ENCODE data around the gene NADSYN1. TPM values are rescaled to one million over a fixed set of nuclear protein-coding genes. Genes with fewer than 3 reads are reported as not detected.

NADSYN1 gene
- total and polyA plus RNA-seq, 2 experiments from 2014 or later = 35.6 to 54.9 TPM

DNA sequence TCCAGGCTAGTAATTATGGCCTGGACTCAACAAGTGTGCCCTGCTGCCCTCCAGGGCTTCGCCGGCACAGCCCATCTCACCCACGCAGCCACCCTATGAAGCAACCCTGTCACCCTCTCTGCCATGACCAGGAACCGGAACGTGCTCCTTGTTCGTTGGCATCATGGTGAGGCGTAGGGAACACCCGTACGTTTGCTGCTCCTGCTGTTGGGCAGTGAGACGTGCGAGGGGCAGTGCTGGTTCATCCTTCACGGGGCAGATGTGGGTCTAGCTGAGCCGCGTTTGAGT lies 20.7 kb downstream of the NADSYN1 start (continued):
- TF ChIP-seq, protein P1, sequence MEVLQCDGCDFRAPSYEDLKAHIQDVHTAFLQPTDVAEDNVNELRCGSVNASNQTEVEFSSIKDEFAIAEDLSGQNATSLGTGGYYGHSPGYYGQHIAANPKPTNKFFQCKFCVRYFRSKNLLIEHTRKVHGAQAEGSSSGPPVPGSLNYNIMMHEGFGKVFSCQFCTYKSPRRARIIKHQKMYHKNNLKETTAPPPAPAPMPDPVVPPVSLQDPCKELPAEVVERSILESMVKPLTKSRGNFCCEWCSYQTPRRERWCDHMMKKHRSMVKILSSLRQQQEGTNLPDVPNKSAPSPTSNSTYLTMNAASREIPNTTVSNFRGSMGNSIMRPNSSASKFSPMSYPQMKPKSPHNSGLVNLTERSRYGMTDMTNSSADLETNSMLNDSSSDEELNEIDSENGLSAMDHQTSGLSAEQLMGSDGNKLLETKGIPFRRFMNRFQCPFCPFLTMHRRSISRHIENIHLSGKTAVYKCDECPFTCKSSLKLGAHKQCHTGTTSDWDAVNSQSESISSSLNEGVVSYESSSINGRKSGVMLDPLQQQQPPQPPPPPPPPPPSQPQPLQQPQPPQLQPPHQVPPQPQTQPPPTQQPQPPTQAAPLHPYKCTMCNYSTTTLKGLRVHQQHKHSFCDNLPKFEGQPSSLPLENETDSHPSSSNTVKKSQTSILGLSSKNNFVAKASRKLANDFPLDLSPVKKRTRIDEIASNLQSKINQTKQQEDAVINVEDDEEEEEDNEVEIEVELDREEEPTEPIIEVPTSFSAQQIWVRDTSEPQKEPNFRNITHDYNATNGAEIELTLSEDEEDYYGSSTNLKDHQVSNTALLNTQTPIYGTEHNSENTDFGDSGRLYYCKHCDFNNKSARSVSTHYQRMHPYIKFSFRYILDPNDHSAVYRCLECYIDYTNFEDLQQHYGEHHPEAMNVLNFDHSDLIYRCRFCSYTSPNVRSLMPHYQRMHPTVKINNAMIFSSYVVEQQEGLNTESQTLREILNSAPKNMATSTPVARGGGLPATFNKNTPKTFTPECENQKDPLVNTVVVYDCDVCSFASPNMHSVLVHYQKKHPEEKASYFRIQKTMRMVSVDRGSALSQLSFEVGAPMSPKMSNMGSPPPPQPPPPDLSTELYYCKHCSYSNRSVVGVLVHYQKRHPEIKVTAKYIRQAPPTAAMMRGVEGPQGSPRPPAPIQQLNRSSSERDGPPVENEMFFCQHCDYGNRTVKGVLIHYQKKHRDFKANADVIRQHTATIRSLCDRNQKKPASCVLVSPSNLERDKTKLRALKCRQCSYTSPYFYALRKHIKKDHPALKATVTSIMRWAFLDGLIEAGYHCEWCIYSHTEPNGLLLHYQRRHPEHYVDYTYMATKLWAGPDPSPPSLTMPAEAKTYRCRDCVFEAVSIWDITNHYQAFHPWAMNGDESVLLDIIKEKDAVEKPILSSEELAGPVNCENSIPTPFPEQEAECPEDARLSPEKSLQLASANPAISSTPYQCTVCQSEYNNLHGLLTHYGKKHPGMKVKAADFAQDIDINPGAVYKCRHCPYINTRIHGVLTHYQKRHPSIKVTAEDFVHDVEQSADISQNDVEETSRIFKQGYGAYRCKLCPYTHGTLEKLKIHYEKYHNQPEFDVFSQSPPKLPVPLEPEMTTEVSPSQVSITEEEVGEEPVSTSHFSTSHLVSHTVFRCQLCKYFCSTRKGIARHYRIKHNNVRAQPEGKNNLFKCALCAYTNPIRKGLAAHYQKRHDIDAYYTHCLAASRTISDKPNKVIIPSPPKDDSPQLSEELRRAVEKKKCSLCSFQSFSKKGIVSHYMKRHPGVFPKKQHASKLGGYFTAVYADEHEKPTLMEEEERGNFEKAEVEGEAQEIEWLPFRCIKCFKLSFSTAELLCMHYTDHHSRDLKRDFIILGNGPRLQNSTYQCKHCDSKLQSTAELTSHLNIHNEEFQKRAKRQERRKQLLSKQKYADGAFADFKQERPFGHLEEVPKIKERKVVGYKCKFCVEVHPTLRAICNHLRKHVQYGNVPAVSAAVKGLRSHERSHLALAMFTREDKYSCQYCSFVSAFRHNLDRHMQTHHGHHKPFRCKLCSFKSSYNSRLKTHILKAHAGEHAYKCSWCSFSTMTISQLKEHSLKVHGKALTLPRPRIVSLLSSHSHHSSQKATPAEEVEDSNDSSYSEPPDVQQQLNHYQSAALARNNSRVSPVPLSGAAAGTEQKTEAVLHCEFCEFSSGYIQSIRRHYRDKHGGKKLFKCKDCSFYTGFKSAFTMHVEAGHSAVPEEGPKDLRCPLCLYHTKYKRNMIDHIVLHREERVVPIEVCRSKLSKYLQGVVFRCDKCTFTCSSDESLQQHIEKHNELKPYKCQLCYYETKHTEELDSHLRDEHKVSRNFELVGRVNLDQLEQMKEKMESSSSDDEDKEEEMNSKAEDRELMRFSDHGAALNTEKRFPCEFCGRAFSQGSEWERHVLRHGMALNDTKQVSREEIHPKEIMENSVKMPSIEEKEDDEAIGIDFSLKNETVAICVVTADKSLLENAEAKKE (CRISPR knock-in tag; IDR thresholded peaks at IDR 0.05) = no peak
- TF ChIP-seq ZNF114 (CRISPR knock-in tag; IDR thresholded peaks at IDR 0.05) (no peak), CREB1 (CRISPR knock-in tag; IDR thresholded peaks at IDR 0.05; ENCODE audit: low read depth) (no peak), JUNB (IDR thresholded peaks at IDR 0.05; ENCODE audit: unreplicated experiment) (no peak), EZH2 (IDR thresholded peaks at IDR 0.05; ENCODE audit: low read depth, unreplicated experiment) (no peak)

DNA sequence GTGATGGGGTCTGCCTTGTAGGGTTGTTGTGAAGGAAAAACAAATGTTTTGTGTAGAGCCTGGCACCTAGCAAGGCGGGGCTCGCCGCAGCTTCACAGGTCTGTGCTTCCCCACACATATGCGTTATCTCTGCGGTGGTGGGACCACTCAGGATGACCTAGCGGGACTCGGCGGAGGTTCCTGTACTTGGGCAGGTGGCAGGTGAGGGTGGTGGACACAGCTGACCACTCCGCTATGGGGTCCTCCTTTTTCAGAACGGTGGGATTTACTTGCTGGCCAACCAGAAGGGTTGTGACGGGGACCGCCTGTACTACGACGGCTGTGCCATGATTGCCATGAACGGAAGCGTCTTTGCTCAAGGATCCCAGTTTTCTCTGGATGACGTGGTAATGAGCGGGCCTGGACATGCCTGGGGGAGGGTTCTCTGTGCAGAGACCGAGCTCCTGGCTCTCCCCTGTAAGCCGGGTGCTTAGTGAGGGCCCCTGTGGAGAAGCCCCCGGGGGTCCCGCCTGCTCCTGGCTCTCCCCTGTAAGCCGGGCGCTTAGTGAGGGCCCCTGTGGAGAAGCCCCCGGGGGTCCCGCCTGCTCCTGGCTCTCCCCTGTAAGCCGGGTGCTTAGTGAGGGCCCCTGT lies 21.3 kb downstream of the NADSYN1 start:
- Histone ChIP-seq H3K27ac (ENCODE audit: low read depth) (no peak overlapping the region), H2AFZ (no peak overlapping the region), H3K4me3 (no peak overlapping the region), H3K79me2 (replicated peaks; ENCODE audit: insufficient read depth) (no peaks in the 10 kb centered on the region), H3F3A (replicated peaks; ENCODE audit: low read depth) (no peaks in the 10 kb centered on the region), H4K20me1 (replicated peaks; ENCODE audit: insufficient read depth) (no peaks in the 10 kb centered on the region), H3K4me1 (ENCODE audit: insufficient read depth) (no peaks in the 10 kb centered on the region), H3K36me3 (ENCODE audit: insufficient read depth) (peaks cover 6% of the 10 kb centered on the region; the same call in 1 of the 2 replicates), H3K27me3 (ENCODE audit: insufficient read depth) (no peaks in the 10 kb centered on the region), H3K9me2 (ENCODE audit: insufficient read depth) (no peaks in the 10 kb centered on the region), H3K4me2 (no peak overlapping the region)
- Mint-ChIP-seq H3K4me3 (no peak overlapping the region), H3K4me1 (peaks cover 16% of the 10 kb centered on the region), H3K27me3 (ENCODE audit: insufficient read depth, low read depth, poor library complexity) (peaks cover 4% of the 10 kb centered on the region), H3K27ac (no peak overlapping the region; the same call in 1 of the 2 replicates), H3K9me3 (peaks cover 7% of the 10 kb centered on the region), H3K36me3 (ENCODE audit: low read depth) (peaks cover 47% of the 10 kb centered on the region)
- ATAC-seq (no peak), DNase-seq (ENCODE audit: low spot score) (no peak)
- TF ChIP-seq EZH2 (IDR thresholded peaks at IDR 0.05; ENCODE audit: low read depth, unreplicated experiment) (no peak), CREB1 (CRISPR knock-in tag; IDR thresholded peaks at IDR 0.05; ENCODE audit: low read depth) (no peak), POLR2AphosphoS5 (IDR thresholded peaks at IDR 0.05; ENCODE audit: low read depth) (no peak), JUNB (IDR thresholded peaks at IDR 0.05; ENCODE audit: unreplicated experiment) (no peak), ZNF114 (CRISPR knock-in tag; IDR thresholded peaks at IDR 0.05) (no peak), ZNF331 (CRISPR knock-in tag; IDR thresholded peaks at IDR 0.05; ENCODE audit: low read depth) (no peak), EZH2phosphoT487 (IDR thresholded peaks at IDR 0.05; ENCODE audit: unreplicated experiment) (no peak), STAT1 (IDR thresholded peaks at IDR 0.05; ENCODE audit: unreplicated experiment) (no peak), NANOG (IDR thresholded peaks at IDR 0.05; ENCODE audit: borderline replicate concordance) (no peak)
- TF ChIP-seq, protein P2, sequence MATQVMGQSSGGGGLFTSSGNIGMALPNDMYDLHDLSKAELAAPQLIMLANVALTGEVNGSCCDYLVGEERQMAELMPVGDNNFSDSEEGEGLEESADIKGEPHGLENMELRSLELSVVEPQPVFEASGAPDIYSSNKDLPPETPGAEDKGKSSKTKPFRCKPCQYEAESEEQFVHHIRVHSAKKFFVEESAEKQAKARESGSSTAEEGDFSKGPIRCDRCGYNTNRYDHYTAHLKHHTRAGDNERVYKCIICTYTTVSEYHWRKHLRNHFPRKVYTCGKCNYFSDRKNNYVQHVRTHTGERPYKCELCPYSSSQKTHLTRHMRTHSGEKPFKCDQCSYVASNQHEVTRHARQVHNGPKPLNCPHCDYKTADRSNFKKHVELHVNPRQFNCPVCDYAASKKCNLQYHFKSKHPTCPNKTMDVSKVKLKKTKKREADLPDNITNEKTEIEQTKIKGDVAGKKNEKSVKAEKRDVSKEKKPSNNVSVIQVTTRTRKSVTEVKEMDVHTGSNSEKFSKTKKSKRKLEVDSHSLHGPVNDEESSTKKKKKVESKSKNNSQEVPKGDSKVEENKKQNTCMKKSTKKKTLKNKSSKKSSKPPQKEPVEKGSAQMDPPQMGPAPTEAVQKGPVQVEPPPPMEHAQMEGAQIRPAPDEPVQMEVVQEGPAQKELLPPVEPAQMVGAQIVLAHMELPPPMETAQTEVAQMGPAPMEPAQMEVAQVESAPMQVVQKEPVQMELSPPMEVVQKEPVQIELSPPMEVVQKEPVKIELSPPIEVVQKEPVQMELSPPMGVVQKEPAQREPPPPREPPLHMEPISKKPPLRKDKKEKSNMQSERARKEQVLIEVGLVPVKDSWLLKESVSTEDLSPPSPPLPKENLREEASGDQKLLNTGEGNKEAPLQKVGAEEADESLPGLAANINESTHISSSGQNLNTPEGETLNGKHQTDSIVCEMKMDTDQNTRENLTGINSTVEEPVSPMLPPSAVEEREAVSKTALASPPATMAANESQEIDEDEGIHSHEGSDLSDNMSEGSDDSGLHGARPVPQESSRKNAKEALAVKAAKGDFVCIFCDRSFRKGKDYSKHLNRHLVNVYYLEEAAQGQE (IDR thresholded peaks at IDR 0.05; ENCODE audit: unreplicated experiment) = no peak
- TF ChIP-seq, protein P3, sequence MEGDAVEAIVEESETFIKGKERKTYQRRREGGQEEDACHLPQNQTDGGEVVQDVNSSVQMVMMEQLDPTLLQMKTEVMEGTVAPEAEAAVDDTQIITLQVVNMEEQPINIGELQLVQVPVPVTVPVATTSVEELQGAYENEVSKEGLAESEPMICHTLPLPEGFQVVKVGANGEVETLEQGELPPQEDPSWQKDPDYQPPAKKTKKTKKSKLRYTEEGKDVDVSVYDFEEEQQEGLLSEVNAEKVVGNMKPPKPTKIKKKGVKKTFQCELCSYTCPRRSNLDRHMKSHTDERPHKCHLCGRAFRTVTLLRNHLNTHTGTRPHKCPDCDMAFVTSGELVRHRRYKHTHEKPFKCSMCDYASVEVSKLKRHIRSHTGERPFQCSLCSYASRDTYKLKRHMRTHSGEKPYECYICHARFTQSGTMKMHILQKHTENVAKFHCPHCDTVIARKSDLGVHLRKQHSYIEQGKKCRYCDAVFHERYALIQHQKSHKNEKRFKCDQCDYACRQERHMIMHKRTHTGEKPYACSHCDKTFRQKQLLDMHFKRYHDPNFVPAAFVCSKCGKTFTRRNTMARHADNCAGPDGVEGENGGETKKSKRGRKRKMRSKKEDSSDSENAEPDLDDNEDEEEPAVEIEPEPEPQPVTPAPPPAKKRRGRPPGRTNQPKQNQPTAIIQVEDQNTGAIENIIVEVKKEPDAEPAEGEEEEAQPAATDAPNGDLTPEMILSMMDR (conservative IDR thresholded peaks at IDR 0.05; ENCODE audit: low read depth in 2 of 2) = no peak
- TF ChIP-seq, protein P4, sequence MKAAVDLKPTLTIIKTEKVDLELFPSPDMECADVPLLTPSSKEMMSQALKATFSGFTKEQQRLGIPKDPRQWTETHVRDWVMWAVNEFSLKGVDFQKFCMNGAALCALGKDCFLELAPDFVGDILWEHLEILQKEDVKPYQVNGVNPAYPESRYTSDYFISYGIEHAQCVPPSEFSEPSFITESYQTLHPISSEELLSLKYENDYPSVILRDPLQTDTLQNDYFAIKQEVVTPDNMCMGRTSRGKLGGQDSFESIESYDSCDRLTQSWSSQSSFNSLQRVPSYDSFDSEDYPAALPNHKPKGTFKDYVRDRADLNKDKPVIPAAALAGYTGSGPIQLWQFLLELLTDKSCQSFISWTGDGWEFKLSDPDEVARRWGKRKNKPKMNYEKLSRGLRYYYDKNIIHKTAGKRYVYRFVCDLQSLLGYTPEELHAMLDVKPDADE (IDR thresholded peaks at IDR 0.05) = no peak

Measured in GM23338 (cell line).